HEK293 (cell line): ENCODE measurements around the gene TIMP4.

Source experiments
- CTCF ChIA-PET: fragments of 350-600 bp; formaldehyde crosslinking; extraction: SDS; loops from one replicate; lab custom pipeline; 2021; ENCODE audit warnings: antibody characterized with exemption; lab: Yijun Ruan, JAX
- POLR2A ChIA-PET: fragments of 300-600 bp; formaldehyde crosslinking; extraction: SDS; loops from one replicate; lab custom pipeline; 2020; ENCODE audit warnings: antibody characterized with exemption, inconsistent platforms; lab: Yijun Ruan, JAX
- H3K27ac ChIP-seq: fragments of 200-500 bp; sonication (Bioruptor generic); 2 replicates; pipeline ENCODE4 v1.5.1; 2014; ENCODE audit warnings: low read depth, low read length, control low read depth, inconsistent platforms; ENCODE audit errors: extremely low read depth
- H3K36me3 ChIP-seq, 2 experiments: fragments of 200-500 bp in 1 of 2; sonication (Bioruptor generic) in 1 of 2; 1 replicate in 1 of 2; 2 replicates in 1 of 2; pipeline ENCODE4 v1.5.1; 2014 to 2017; ENCODE audit warnings: inconsistent platforms in 2 of 2, low read length in 2 of 2; ENCODE audit not compliant: control insufficient read depth in 2 of 2, insufficient read depth in 1 of 2
- H3K4me1 ChIP-seq: fragments of 200-500 bp; sonication (Bioruptor generic); 2 replicates; pipeline ENCODE4 v1.5.1; 2014; ENCODE audit warnings: mild to moderate bottlenecking, low read length, inconsistent platforms; ENCODE audit not compliant: control insufficient read depth, insufficient read depth
- H3K4me3 ChIP-seq: 2 replicates; pipeline ENCODE4 v1.5.1; 2011; ENCODE audit warnings: low read depth, mild to moderate bottlenecking, control low read depth, low read length, moderate library complexity
- H3K9me3 ChIP-seq: fragments of 200-500 bp; sonication (Bioruptor generic); 2 replicates; pipeline ENCODE4 v1.5.1; 2014; ENCODE audit warnings: low read depth, low read length, inconsistent platforms; ENCODE audit not compliant: control insufficient read depth, insufficient read depth
- BCL11B ChIP-seq: fragments of 450-650 bp; formaldehyde crosslinking; IDR thresholded peaks from 2 replicates; pipeline ENCODE4 v1.5.1; 2016; ENCODE audit warnings: low read depth, missing biosample characterization, missing genetic modification characterization
- EGR2 ChIP-seq: fragments of 450-650 bp; formaldehyde crosslinking; IDR thresholded peaks from 2 replicates; pipeline ENCODE4 v1.5.1; 2016; ENCODE audit warnings: low read depth, missing biosample characterization, missing genetic modification characterization
- GFI1B ChIP-seq: fragments of 450-650 bp; formaldehyde crosslinking; IDR thresholded peaks from 2 replicates; pipeline ENCODE4 v1.5.1; 2016; ENCODE audit warnings: missing biosample characterization, missing genetic modification characterization
- HOXC10 ChIP-seq: sonication (generic); formaldehyde crosslinking; IDR thresholded peaks from 2 replicates; pipeline ENCODE4 v1.8.1; 2023; ENCODE audit warnings: mild to moderate bottlenecking, missing genetic modification reagents
- KLF1 ChIP-seq: fragments of 450-650 bp; formaldehyde crosslinking; IDR thresholded peaks from 2 replicates; pipeline ENCODE4 v1.5.1; 2016; ENCODE audit warnings: missing biosample characterization, missing genetic modification characterization
- PRDM10 ChIP-seq: fragments of 450-650 bp; formaldehyde crosslinking; IDR thresholded peaks from 2 replicates; pipeline ENCODE4 v1.5.1; 2016; ENCODE audit warnings: missing biosample characterization, missing genetic modification characterization
- ZBTB11 ChIP-seq: fragments of 450-650 bp; formaldehyde crosslinking; conservative IDR thresholded peaks from 2 replicates; pipeline ENCODE4 v1.5.1; 2016; ENCODE audit warnings: low read depth, missing biosample characterization, missing genetic modification characterization
- ZFHX2 ChIP-seq: fragments of 450-650 bp; formaldehyde crosslinking; conservative IDR thresholded peaks from 2 replicates; pipeline ENCODE4 v1.5.1; 2016; ENCODE audit warnings: missing biosample characterization, missing genetic modification characterization
- ZFP3 ChIP-seq: fragments of 450-650 bp; formaldehyde crosslinking; IDR thresholded peaks from 2 replicates; pipeline ENCODE4 v1.5.1; 2016; ENCODE audit warnings: low read depth, missing biosample characterization, missing genetic modification characterization
- ZNF16 ChIP-seq: fragments of 450-650 bp; formaldehyde crosslinking; IDR thresholded peaks from 2 replicates; pipeline ENCODE4 v1.5.1; 2016; ENCODE audit warnings: low read depth, missing biosample characterization, missing genetic modification characterization
- ZNF174 ChIP-seq: fragments of 450-650 bp; formaldehyde crosslinking; IDR thresholded peaks from 2 replicates; pipeline ENCODE4 v1.5.0; 2017; ENCODE audit warnings: missing biosample characterization, mild to moderate bottlenecking, missing genetic modification characterization
- ZNF19 ChIP-seq: fragments of 450-650 bp; formaldehyde crosslinking; IDR thresholded peaks from 2 replicates; pipeline ENCODE4; 2016; ENCODE audit warnings: missing biosample characterization, missing genetic modification characterization, low read depth
- ZNF214 ChIP-seq: fragments of 450-650 bp; formaldehyde crosslinking; IDR thresholded peaks from 2 replicates; pipeline ENCODE4 v1.5.1; 2017; ENCODE audit warnings: missing biosample characterization, mild to moderate bottlenecking, missing genetic modification characterization, borderline replicate concordance
- ZNF223 ChIP-seq: fragments of 450-650 bp; formaldehyde crosslinking; IDR thresholded peaks from 2 replicates; pipeline ENCODE4 v1.5.1; 2016; ENCODE audit warnings: missing biosample characterization, missing genetic modification characterization
- ZNF248 ChIP-seq: fragments of 450-650 bp; formaldehyde crosslinking; IDR thresholded peaks from 2 replicates; pipeline ENCODE4 v1.5.1; 2017; ENCODE audit warnings: missing biosample characterization, missing genetic modification characterization
- ZNF433 ChIP-seq: fragments of 450-650 bp; formaldehyde crosslinking; IDR thresholded peaks from 2 replicates; pipeline ENCODE4 v1.5.1; 2016; ENCODE audit warnings: missing biosample characterization, missing genetic modification characterization, low read depth
- ZNF529 ChIP-seq: fragments of 450-650 bp; formaldehyde crosslinking; IDR thresholded peaks from 2 replicates; pipeline ENCODE4 v1.5.1; 2017; ENCODE audit warnings: missing genetic modification characterization, missing biosample characterization; ENCODE audit not compliant: insufficient replicate concordance
- ZNF596 ChIP-seq: fragments of 450-650 bp; IDR thresholded peaks from 2 replicates; pipeline ENCODE4 v1.5.0; 2018; ENCODE audit warnings: missing biosample characterization, mild to moderate bottlenecking, missing genetic modification characterization, moderate library complexity
- ZNF76 ChIP-seq: fragments of 450-650 bp; formaldehyde crosslinking; IDR thresholded peaks from 2 replicates; pipeline ENCODE4; 2016; ENCODE audit warnings: low read depth, missing biosample characterization, missing genetic modification characterization, borderline replicate concordance
- ZNF776 ChIP-seq: fragments of 450-650 bp; formaldehyde crosslinking; IDR thresholded peaks from 2 replicates; pipeline ENCODE4 v1.5.0; 2017; ENCODE audit warnings: missing biosample characterization, missing genetic modification characterization, borderline replicate concordance

TIMP4 gene

GRCh38 chr3:12148183-12148940 lies 10.3 kb downstream of the TIMP4 start:
- no peak overlapping the region for H3K4me3 ChIP-seq
- ChIA-PET POLR2A (no interaction called here), CTCF (interaction anchor here (0.5 to 1.2 kb wide), 4 partner anchors 13 to 720 kb away, joined by 3 to 5 read pairs (median 3); no protein-coding TSS in a partner anchor)

GRCh38 chr3:12147049-12147780 lies 11.5 kb downstream of the TIMP4 start:
- Histone ChIP-seq H3K9me3 (no peaks in the 10 kb centered on the region), H3K4me3 (no peak overlapping the region), H3K27ac (no peak overlapping the region), H3K36me3 (no peaks in the 10 kb centered on the region; a peak in 1 of 3 replicates), H3K4me1 (no peaks in the 10 kb centered on the region)
- ChIA-PET CTCF (interaction anchor here (1.0 to 1.5 kb wide), 3 partner anchors 28 to 333 kb away, joined by 3 to 5 read pairs (median 4); no protein-coding TSS in a partner anchor), POLR2A (no interaction called here)
- TF ChIP-seq ZFP3 (tag by site-specific recombination) (no peak), KLF1 (tag by site-specific recombination) (no peak), ZNF529 (tag by site-specific recombination) (no peak), PRDM10 (peak; percentile 54)

More at GRCh38 chr3:12148183-12148940, 10.3 kb downstream of the TIMP4 start:
- TF ChIP-seq BCL11B, result no peak
- no peak for TF ChIP-seq ZNF16
- Histone ChIP-seq H3K4me1 (no peaks in the 10 kb centered on the region), H3K27ac (no peak overlapping the region), H3K9me3 (no peaks in the 10 kb centered on the region), H3K36me3 (peaks cover 0 to 7% of the 10 kb centered on the region in 2 experiments; a peak in 2 of 3 replicates)

GRCh38 chr3:12143949-12144504 lies 14.7 kb downstream of the TIMP4 start:
- no peaks in the 10 kb centered on the region for H3K9me3 ChIP-seq
- TF ChIP-seq ZNF214 (tag by site-specific recombination) (no peak), EGR2 (peak; percentile 58; the same call in 1 of the 2 replicates), HOXC10 (no peak), ZFHX2 (tag by site-specific recombination) (peak; percentile 71), ZNF19 (no peak), ZNF76 (no peak), ZBTB11 (tag by site-specific recombination) (no peak), ZNF174 (tag by site-specific recombination) (no peak), ZNF596 (no peak), ZNF248 (tag by site-specific recombination) (no peak), GFI1B (tag by site-specific recombination) (no peak), ZNF776 (tag by site-specific recombination) (no peak), ZNF433 (tag by site-specific recombination) (no peak), ZNF223 (tag by site-specific recombination) (no peak)
- TF ChIP-seq, all 188 proteins: peak for 2
- ChIA-PET POLR2A (no interaction called here), CTCF (interaction anchor here (0.6 to 2.5 kb wide), 6 partner anchors 9 to 581 kb away, joined by 3 to 6 read pairs (median 4); no protein-coding TSS in a partner anchor)
- H3K4me3 ChIP-seq, result no peak overlapping the region
- no peak overlapping the region for H3K27ac ChIP-seq
- no peaks in the 10 kb centered on the region for H3K4me1 ChIP-seq
- no peaks in the 10 kb centered on the region; a peak in 1 of 3 replicates for H3K36me3 ChIP-seq
